ENCODE measurements around the gene GABRR1.

- no peak for TF ChIP-seq CTCF (IDR thresholded peaks at IDR 0.05 in 4 of 5, conservative IDR thresholded peaks at IDR 0.05 in 1 of 5)
- TF ChIP-seq POLR2A (IDR thresholded peaks at IDR 0.05), result no peak
Measured at GRCh38 chr6:89139509-89140346, 77.4 kb downstream of the GABRR1 start.

All from gastrocnemius medialis (tissue), 4 donors.